ENCODE results near the gene HEPACAM2. TPM values are rescaled to one million over a fixed set of nuclear protein-coding genes. Genes with fewer than 3 reads are reported as not detected.

HEPACAM2 gene
- total RNA-seq, 4 donors from 2014 or later, result 0.19 to 0.54 TPM; not detected in 2

GRCh38 chr7:93235541-93235940 lies 9.3 kb upstream of the HEPACAM2 start:
- DNase-seq (ENCODE audit: low spot score in 2 of 2), result no peak
- intact Hi-C loops (cut with DNase I; ENCODE audit: low total_unique reads), result no loop called here
- no peak overlapping the region for H3K4me3 ChIP-seq (ENCODE audit: low read depth, poor library complexity, severe bottlenecking)
- 72 to 75% methylated on average over 2 of the region's 2 CpGs for WGBS, 2 donors
- TF ChIP-seq POLR2A (IDR thresholded peaks at IDR 0.05) (no peak), CTCF (IDR thresholded peaks at IDR 0.05) (no peak)

- 0 to 1% methylated on average over 8 of the region's 8 CpGs for WGBS, 2 donors
- peak overlapping the region; percentile 75 for H3K4me3 ChIP-seq (ENCODE audit: low read depth, poor library complexity, severe bottlenecking)
- intact Hi-C loops (cut with DNase I; ENCODE audit: low total_unique reads), result no loop called here
- no peak for TF ChIP-seq CTCF (IDR thresholded peaks at IDR 0.05)
- no peak for TF ChIP-seq POLR2A (IDR thresholded peaks at IDR 0.05)
- DNase-seq (ENCODE audit: low spot score in 2 of 2), result no peak
Observed at GRCh38 chr7:93232673-93233018, 6.4 kb upstream of the HEPACAM2 start.

GRCh38 chr7:93231799-93232672 lies 5.8 kb upstream of the HEPACAM2 start, which contains the start of gene VPS50:
Gene VPS50 (plus strand): TSS chr7:93232366. CDS start chr7:93232468, 102 bp downstream.
- intact Hi-C loops (cut with DNase I; ENCODE audit: low total_unique reads), result no loop called here
- 0% methylated on average over 40 of the region's 40 CpGs for WGBS, 2 donors

GRCh38 chr7:93231259-93231658 lies 5.0 kb upstream of the HEPACAM2 start:
- intact Hi-C loops (cut with DNase I; ENCODE audit: low total_unique reads), result no loop called here
- WGBS, 2 donors, result 31 to 42% methylated on average over 5 of the region's 5 CpGs
- TF ChIP-seq CTCF (IDR thresholded peaks at IDR 0.05), result no peak
- no peak for TF ChIP-seq POLR2A (IDR thresholded peaks at IDR 0.05)

More at GRCh38 chr7:93231799-93232672, 5.8 kb upstream of the HEPACAM2 start, which contains the start of gene VPS50:
- DNase-seq (ENCODE audit: low spot score in 2 of 2), result peak; percentile 97 to 99
- peak within 1 kb of the TSS; percentile 75 for H3K4me3 ChIP-seq (ENCODE audit: low read depth, poor library complexity, severe bottlenecking)
- TF ChIP-seq POLR2A (IDR thresholded peaks at IDR 0.05), result no peak
- TF ChIP-seq CTCF (IDR thresholded peaks at IDR 0.05), result no peak

GRCh38 chr7:93228302-93228701 lies 2.0 kb upstream of the HEPACAM2 start:
- 1 to 2% methylated on average over 2 of the region's 2 CpGs for WGBS, 2 donors
- TF ChIP-seq CTCF (IDR thresholded peaks at IDR 0.05) (peak in 1 of 3 donors; percentile 22), POLR2A (IDR thresholded peaks at IDR 0.05) (no peak)
- intact Hi-C loops (cut with DNase I; ENCODE audit: low total_unique reads), result no loop called here
- no peak for DNase-seq (ENCODE audit: low spot score in 2 of 2)
- no peak overlapping the region for H3K4me3 ChIP-seq (ENCODE audit: low read depth, poor library complexity, severe bottlenecking)

More at GRCh38 chr7:93231259-93231658, 5.0 kb upstream of the HEPACAM2 start:
- H3K4me3 ChIP-seq (ENCODE audit: low read depth, poor library complexity, severe bottlenecking), result peak overlapping the region; percentile 75
- DNase-seq (ENCODE audit: low spot score in 2 of 2), result no peak
